GM19240 (cell line): Measurements from ENCODE around the gene ZBTB3.
"Not testable (repeated sequence)": the region's sequence is repeated elsewhere in the genome, so short reads cannot be mapped to it uniquely, and the experiment has no call there.

Source experiments
- DNase-seq: peaks from one replicate; pipeline ENCODE4 v3.0.0; 2011; ENCODE audit warnings: low spot score; ENCODE audit not compliant: insufficient read length

The ZBTB3 gene

GRCh38 chr11:62716206-62716605 is 37.8 kb downstream of the ZBTB3 start:
- no peak for DNase-seq

GRCh38 chr11:62715150-62716130 is 38.5 kb downstream of the ZBTB3 start:
- DNase-seq, result no peak

DNA sequence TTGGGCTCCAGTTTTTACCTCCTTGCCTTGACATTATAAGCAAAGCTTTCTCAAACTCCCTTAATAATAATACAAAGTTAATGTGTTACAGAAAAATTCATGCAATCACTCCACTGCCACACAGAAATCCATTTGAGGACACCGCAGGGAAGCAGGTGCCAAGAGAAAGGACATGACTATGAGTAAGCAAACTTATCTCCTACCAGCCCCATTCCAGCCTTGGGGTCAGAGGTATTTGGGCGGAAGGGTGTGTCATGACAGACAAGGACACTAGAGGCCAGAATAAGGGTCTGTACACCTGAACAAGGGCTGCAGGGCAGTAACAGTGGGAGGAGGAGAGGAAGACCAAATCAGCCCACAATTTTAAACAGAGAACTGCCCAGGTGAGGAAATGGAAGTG is 40.6 kb downstream of the ZBTB3 start:
- DNase-seq, result no peak

DNA sequence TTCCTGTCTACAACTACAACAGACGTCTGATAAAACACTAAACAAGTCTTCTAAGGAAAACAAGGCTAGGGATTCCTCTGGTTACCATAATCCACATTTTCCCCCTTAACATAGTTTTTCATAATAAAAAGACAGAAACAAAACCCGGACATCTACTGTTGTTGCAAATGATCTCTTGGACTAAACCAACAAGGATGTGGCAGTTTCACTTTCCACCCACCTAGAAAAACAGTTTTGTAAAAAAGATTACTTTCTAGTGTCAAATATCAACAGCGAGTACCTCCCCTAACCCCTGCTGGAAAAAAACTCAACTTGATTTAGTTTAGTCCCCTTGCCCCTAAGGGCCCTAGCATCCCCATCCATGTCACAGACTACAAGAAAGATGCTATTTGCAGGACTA is 41.1 kb downstream of the ZBTB3 start:
- no peak for DNase-seq

DNA sequence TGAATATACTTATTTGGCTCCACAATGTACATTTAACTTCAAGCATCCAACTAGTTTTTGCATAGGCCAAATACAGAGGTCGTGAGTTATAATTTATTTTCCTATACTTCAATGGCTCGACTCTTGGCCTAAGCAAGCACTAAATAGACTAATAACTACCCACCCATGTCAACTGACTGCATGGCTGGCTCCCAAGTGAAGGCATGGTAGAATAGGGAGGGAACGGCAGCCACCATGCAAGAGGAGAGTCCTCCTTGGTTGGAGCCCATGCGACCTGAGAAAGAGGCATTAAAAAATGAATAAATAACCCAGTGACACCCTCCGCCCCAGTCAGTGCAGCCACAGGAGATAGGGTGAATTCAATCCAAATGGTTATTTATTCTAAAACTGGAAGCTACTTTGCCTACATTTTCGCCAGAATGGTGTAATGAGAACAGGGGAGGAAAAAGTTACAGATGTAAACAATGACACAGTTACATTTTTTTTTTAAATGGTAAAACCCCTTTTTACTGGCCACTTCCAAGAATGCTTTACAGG is 41.6 kb downstream of the ZBTB3 start:
- no peak for DNase-seq

DNA sequence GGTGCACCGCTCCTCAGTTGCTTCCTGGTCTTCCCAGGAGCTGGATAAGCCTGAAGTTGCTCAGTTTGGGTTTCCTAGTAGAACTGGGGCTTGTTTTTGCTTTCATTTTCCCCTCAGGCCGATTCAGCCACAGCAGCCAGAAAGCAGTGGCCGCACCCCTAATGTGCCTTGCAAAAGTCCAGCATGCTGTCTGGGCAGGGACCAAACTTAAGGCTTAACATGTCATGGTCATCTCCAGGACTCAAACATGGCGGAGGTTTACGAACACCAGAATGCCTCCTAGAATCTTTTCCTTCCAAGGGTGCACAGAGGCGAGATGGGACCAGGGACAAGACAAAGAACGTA is 44.0 kb downstream of the ZBTB3 start:
- no peak for DNase-seq

DNA sequence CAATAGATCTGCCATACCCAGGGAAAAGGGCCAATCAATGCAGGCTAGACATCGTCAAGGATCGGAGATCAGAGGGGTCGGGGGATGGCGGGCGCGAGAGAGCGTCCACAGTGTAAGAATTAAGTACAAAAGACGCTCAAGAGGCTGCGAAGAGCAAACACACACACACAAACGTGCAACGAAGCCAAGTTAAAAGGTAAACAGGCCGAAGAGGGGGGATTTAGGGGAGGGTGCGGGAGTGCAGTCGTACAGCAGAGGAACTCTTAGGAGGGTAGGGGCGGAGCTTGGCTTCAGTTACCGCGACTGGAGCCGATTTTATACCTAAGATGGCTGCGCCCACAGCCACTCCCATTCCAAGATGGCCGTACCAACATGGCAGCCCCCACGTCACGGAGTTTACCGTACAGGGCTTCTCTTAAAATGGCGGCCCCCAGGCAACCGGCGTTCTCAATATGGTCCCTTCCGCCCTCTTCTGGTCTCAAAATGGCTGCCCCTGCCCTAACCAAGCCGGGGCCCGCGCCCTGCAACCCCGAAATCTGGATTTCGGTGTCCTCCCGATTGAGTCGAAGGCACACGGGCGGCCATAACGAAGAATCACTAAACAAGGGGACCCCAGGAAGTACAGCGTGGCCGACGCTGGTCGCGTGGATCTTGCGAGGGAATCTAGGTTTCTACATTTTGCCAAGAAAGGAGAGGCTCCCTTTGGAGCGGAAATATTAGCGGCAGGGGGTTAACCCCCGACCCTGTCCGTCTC is 44.5 kb downstream of the ZBTB3 start:
- DNase-seq, result peak; percentile 85

DNA sequence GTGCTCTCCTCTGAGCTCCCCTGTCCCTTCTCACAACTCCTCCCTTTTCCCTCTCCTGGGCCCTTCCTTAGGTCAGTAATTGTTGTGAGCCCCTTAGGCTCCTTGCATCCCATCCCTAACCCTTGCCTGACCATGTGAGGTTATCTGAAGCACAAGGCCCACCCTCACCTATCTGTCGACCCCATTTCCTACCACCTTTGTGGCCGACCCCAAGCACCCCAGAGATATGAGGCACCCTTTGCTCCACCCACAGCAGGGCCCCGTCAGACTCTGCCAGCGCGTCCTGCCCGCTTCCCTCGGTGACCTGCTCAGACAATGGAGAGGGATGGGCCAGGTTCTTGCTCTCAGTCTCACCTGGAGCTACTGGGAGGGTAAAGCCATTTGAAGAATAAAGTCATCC is 45.2 kb downstream of the ZBTB3 start:
- no peak for DNase-seq

DNA sequence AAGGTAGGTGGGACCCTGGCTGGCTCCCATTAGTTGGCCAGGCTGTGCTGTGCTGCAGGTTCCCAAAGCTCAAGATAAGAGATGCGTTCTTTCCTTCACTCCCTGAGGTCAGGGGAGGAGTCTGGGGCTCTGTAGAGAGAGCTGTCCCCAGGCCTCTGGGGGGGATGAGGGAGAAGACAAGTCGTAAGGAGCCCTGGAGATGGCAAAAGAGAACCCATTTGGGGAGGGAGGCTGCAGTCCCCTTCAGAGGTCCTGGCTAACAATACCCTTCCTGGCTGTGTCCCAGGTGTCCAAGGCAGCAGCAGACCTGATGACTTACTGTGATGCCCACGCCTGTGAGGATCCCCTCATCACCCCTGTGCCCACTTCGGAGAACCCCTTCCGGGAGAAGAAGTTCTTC is 45.6 kb downstream of the ZBTB3 start:
- DNase-seq, result no peak

DNA sequence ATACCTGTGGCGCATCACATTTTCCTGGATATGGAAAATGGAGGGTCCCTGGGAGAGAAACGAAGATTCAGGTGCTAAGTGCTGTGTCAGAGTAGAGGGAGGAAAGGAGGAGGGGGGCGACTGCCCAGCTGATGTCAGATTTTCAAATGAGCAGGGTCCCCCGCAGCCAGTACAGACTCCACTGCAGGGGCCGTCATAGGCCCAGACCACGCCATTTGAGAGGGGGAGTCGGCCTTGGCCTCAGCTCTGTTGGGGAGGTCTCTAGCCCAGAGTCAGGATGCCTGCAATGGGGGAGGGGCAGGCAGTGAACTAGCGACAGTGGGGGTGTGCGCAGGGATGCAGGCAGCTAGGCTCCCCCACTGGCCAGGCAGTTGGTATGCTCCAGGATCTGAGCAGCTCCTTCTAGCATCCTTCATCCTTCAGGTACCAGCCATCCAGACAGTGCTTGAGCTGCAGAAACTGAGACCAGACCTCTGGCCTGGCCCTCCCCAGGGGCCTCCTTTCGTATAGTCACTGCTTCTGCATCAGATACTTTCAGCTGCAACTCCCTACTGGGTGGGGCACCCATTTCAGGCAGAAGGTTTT is 46.6 kb downstream of the ZBTB3 start, which contains the start of the genes BSCL2 and GNG3:
Gene BSCL2 (minus strand): TSS at position 148 of the 585 bp plus-strand sequence. CDS start 229 bp downstream, outside the sequence.
Gene GNG3 (plus strand): TSS at position 400 of the 585 bp plus-strand sequence. CDS start 620 bp downstream, outside the sequence.
- DNase-seq, result no peak

DNA sequence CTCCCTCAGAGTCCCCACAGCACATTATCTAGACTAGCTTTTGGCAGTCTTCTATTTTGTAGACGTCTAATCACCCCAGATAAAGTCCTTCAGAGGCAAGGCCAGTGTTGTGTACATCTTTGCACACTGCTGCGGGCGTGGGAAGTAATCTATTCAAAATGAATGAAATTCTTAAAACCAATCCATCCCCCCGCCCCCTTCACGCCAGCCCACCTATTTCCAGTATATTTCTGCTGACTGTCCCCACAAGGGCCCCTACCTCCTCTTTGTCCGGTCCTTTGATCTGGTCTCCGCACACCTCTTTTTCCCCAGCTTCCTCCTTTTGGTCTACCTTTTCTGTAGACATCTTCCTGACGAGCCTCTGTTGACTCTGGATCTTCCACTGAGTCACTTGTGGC is 47.1 kb downstream of the ZBTB3 start:
- DNase-seq, result no peak

DNA sequence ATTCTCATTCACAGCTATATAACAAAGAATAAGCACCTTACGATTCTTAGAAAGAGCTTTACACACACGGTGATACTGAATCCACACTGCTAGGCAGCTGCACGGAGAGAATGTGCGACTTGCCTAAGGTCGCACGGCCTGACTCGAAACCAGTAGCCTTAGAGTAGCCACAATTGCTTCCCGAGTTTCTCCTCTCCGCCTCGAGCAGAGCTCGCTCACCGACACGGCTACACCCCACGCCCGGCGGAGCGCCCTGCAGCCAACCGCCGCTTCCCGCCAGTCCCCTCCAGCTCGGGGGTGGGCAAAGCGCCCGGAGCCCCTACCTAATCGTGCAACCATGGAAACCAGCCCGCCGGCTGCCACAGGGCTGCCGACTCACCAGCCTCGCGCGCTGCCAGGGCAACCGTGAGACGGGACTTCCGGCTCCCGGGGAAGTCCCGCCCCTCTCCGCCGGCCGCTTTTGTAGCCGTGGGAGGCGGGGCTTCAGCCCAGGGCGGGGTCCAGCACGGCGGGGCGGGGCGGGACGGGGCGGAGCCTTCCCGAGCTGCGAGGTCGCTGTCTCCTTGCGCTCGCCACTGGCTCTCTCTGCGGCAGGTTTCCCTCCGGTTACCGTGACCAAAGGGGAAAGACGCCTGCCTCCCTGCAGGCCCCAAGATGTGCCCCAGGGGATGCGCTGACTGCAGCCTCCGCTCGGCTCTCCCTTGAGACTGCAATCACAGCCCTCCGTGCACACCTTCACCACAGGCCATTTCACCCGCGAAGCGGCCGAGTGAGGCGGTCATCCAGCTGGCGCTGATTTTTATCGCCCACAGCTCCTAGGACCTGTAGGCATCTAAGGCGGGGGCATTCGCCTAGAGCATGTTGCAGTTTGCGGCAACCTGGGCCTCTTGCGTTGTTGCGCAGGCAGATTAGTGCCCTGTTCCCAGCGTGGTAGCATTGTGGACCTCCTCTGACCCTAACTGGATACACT is 47.8 kb downstream of the ZBTB3 start:
- DNase-seq, result peak; percentile 72

DNA sequence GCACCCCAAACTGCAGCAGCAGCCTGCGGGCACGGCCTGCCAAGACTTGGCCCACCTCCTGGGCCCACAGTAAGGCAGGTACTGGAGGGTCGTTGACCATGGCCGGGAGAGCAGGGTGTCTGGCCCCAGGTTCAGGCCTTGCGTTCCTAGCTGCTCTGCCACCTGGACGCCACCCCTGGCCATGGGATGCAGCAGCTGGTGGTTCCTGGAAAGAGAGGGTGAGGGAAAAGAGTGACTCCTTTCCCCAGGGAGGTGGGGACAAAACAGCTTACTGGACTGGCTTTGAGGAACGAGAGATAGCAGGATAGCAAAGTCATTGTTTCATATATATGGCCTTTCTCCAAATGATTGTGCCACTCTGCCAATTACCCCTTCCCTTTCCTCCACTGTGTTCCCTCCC is 48.5 kb downstream of the ZBTB3 start:
- DNase-seq, result no peak

DNA sequence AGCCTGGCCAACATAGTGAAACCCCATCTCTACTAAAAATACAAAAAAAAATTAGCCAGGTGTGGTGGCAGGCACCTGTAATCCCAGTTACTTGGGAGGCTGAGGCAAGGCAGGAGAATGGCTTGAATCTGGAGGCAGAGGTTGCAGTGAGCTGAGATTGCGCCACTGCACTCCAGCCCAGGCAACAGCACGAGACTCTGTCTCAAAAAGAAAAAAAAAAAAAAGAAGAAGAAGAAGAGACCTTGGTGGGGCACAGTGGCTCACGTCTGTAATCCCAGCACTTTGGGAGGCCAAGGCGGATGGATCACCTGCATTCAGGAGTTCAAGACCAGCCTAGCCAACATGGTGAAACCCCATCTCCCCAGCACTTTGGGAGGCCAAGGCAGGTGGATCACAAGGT is 50.0 kb downstream of the ZBTB3 start:
- not testable (repeated sequence) for DNase-seq

- DNase-seq, result no peak
Observed at GRCh38 chr11:62702246-62702645, 51.7 kb downstream of the ZBTB3 start.
